HEK293 (cell line): Measurements from ENCODE around the gene RAP1GAP.

Experiments
- CTCF ChIA-PET: fragments of 350-600 bp; formaldehyde crosslinking; extraction: SDS; loops from one replicate; lab custom pipeline; 2021; ENCODE audit warnings: antibody characterized with exemption; lab: Yijun Ruan, JAX
- POLR2A ChIA-PET: fragments of 300-600 bp; formaldehyde crosslinking; extraction: SDS; loops from one replicate; lab custom pipeline; 2020; ENCODE audit warnings: antibody characterized with exemption, inconsistent platforms; lab: Yijun Ruan, JAX
- H3K27ac ChIP-seq: fragments of 200-500 bp; sonication (Bioruptor generic); 2 replicates; pipeline ENCODE4 v1.5.1; 2014; ENCODE audit warnings: low read depth, low read length, control low read depth, inconsistent platforms; ENCODE audit errors: extremely low read depth
- H3K36me3 ChIP-seq, 2 experiments: fragments of 200-500 bp in 1 of 2; sonication (Bioruptor generic) in 1 of 2; 1 replicate in 1 of 2; 2 replicates in 1 of 2; pipeline ENCODE4 v1.5.1; 2014 to 2017; ENCODE audit warnings: inconsistent platforms in 2 of 2, low read length in 2 of 2; ENCODE audit not compliant: control insufficient read depth in 2 of 2, insufficient read depth in 1 of 2
- H3K4me1 ChIP-seq: fragments of 200-500 bp; sonication (Bioruptor generic); 2 replicates; pipeline ENCODE4 v1.5.1; 2014; ENCODE audit warnings: mild to moderate bottlenecking, low read length, inconsistent platforms; ENCODE audit not compliant: control insufficient read depth, insufficient read depth
- H3K4me3 ChIP-seq: 2 replicates; pipeline ENCODE4 v1.5.1; 2011; ENCODE audit warnings: low read depth, mild to moderate bottlenecking, control low read depth, low read length, moderate library complexity
- H3K9me3 ChIP-seq: fragments of 200-500 bp; sonication (Bioruptor generic); 2 replicates; pipeline ENCODE4 v1.5.1; 2014; ENCODE audit warnings: low read depth, low read length, inconsistent platforms; ENCODE audit not compliant: control insufficient read depth, insufficient read depth
- BCL6B ChIP-seq: fragments of 450-650 bp; formaldehyde crosslinking; IDR thresholded peaks from 2 replicates; pipeline ENCODE4 v1.5.1; 2017; ENCODE audit warnings: missing biosample characterization, missing genetic modification characterization
- GLIS1 ChIP-seq: fragments of 450-650 bp; formaldehyde crosslinking; IDR thresholded peaks from 2 replicates; pipeline ENCODE4 v1.5.1; 2016; ENCODE audit warnings: missing biosample characterization, missing genetic modification characterization
- HOXC10 ChIP-seq: sonication (generic); formaldehyde crosslinking; IDR thresholded peaks from 2 replicates; pipeline ENCODE4 v1.8.1; 2023; ENCODE audit warnings: mild to moderate bottlenecking, missing genetic modification reagents
- PATZ1 ChIP-seq: fragments of 450-650 bp; formaldehyde crosslinking; IDR thresholded peaks from 2 replicates; pipeline ENCODE4 v1.5.1; 2016; ENCODE audit warnings: missing biosample characterization, missing genetic modification characterization
- SP7 ChIP-seq: fragments of 450-650 bp; formaldehyde crosslinking; IDR thresholded peaks from 2 replicates; pipeline ENCODE4 v1.5.1; 2016; ENCODE audit warnings: missing biosample characterization, missing genetic modification characterization
- ZBTB8A ChIP-seq: fragments of 450-650 bp; formaldehyde crosslinking; IDR thresholded peaks from 2 replicates; pipeline ENCODE4 v1.5.1; 2016; ENCODE audit warnings: missing biosample characterization, missing genetic modification characterization
- ZIC2 ChIP-seq: fragments of 450-650 bp; formaldehyde crosslinking; IDR thresholded peaks from 2 replicates; pipeline ENCODE4 v1.5.1; 2016; ENCODE audit warnings: missing biosample characterization, missing genetic modification characterization
- ZNF16 ChIP-seq: fragments of 450-650 bp; formaldehyde crosslinking; IDR thresholded peaks from 2 replicates; pipeline ENCODE4 v1.5.1; 2016; ENCODE audit warnings: low read depth, missing biosample characterization, missing genetic modification characterization
- ZNF24 ChIP-seq: fragments of 450-650 bp; formaldehyde crosslinking; IDR thresholded peaks from 2 replicates; pipeline ENCODE4 v1.5.1; 2016; ENCODE audit warnings: missing biosample characterization, missing genetic modification characterization
- ZNF335 ChIP-seq: fragments of 450-650 bp; formaldehyde crosslinking; conservative IDR thresholded peaks from 2 replicates; pipeline ENCODE4 v1.5.1; 2016; ENCODE audit warnings: missing biosample characterization, missing genetic modification characterization
- ZNF510 ChIP-seq: fragments of 450-650 bp; formaldehyde crosslinking; IDR thresholded peaks from 2 replicates; pipeline ENCODE4 v1.5.1; 2018; ENCODE audit warnings: mild to moderate bottlenecking, missing genetic modification characterization, missing biosample characterization; ENCODE audit not compliant: insufficient replicate concordance
- ZNF521 ChIP-seq: fragments of 450-650 bp; formaldehyde crosslinking; IDR thresholded peaks from 2 replicates; pipeline ENCODE4 v1.5.1; 2017; ENCODE audit warnings: missing biosample characterization, mild to moderate bottlenecking, missing genetic modification characterization
- ZNF548 ChIP-seq: fragments of 450-650 bp; formaldehyde crosslinking; IDR thresholded peaks from 2 replicates; pipeline ENCODE4 v1.5.1; 2016; ENCODE audit warnings: missing biosample characterization, missing genetic modification characterization
- ZNF596 ChIP-seq: fragments of 450-650 bp; IDR thresholded peaks from 2 replicates; pipeline ENCODE4 v1.5.0; 2018; ENCODE audit warnings: missing biosample characterization, mild to moderate bottlenecking, missing genetic modification characterization, moderate library complexity
- ZNF660 ChIP-seq: fragments of 450-650 bp; IDR thresholded peaks from 2 replicates; pipeline ENCODE4 v1.5.1; 2018; ENCODE audit warnings: missing biosample characterization, mild to moderate bottlenecking, missing genetic modification characterization
- TF ChIP-seq, protein P1 (sequence below): fragments of 450-650 bp; formaldehyde crosslinking; IDR thresholded peaks from 2 replicates; pipeline ENCODE4 v1.5.1; 2017; ENCODE audit warnings: missing biosample characterization, missing genetic modification characterization
- TF ChIP-seq, protein P2 (sequence below): fragments of 450-650 bp; formaldehyde crosslinking; IDR thresholded peaks from 2 replicates; pipeline ENCODE4 v1.5.1; 2016; ENCODE audit warnings: missing biosample characterization, missing genetic modification characterization

The RAP1GAP gene

DNA sequence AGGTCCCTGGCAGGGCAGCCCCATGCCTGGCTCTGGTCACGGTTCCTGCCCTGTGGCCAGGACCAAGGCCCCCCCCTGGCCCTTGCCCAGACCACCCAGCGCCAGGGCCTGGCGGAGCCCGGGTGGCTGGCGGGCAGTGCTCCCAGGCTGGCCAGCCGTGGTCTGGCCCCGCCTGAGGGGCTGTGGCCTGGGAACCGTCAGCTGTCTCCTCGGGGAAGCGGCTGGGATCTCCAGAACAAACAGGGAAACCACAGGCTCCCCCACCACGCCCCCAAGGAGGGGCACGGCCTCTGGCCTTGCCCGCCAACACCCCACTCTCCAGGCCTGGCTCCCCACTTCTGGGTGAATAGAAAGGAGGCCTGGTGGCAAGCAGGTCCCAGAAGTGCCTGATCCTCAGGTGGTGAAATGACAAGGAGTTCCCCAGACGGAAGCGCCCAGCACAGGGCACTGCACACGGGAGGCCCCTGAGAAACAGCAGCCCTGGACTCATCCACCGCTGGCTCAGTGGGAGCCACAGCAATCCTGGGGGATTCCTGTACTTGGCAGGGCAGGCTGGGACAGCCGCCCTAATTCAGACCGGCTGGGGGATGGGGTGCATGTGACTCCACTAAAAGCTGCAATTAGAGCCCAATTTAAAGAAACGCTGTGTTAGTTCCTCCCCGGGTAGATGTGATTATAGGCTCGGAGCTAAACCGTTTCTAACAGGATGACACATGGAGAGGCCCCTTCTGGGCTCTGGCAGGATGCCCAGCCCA lies 78.9 kb downstream of the RAP1GAP start:
- Histone ChIP-seq H3K9me3 (no peaks in the 10 kb centered on the region), H3K4me1 (no peaks in the 10 kb centered on the region), H3K27ac (no peak overlapping the region), H3K4me3 (no peak overlapping the region), H3K36me3 (no peaks in the 10 kb centered on the region)
- POLR2A ChIA-PET: interaction anchor here (0.6 kb wide), 1 partner anchor 302 kb away, joined by 4 read pairs; no protein-coding TSS in a partner anchor
- CTCF ChIA-PET: no interaction called here
- TF ChIP-seq GLIS1 (tag by site-specific recombination) (peak; percentile 90), HOXC10 (CRISPR knock-in tag) (no peak), ZNF335 (tag by site-specific recombination) (peak; percentile 49; the same call in 1 of the 2 replicates), PATZ1 (tag by site-specific recombination) (0 out of 2 replicates have a peak, but pooled peaks have one; percentile 30), ZNF24 (tag by site-specific recombination) (0 out of 2 replicates have a peak, but pooled peaks have one; percentile 15), ZBTB8A (peak; percentile 61; the same call in 1 of the 2 replicates), ZNF521 (tag by site-specific recombination) (no peak), ZNF660 (tag by site-specific recombination) (0 out of 2 replicates have a peak, but pooled peaks have one; percentile 22), BCL6B (no peak), ZNF510 (tag by site-specific recombination) (no peak), SP7 (peak; percentile 98), ZNF596 (tag by site-specific recombination) (no peak), ZIC2 (tag by site-specific recombination) (peak; percentile 93), ZNF16 (tag by site-specific recombination) (peak; percentile 72; the same call in 1 of the 2 replicates), ZNF548 (tag by site-specific recombination) (no peak)
- TF ChIP-seq, protein P1, sequence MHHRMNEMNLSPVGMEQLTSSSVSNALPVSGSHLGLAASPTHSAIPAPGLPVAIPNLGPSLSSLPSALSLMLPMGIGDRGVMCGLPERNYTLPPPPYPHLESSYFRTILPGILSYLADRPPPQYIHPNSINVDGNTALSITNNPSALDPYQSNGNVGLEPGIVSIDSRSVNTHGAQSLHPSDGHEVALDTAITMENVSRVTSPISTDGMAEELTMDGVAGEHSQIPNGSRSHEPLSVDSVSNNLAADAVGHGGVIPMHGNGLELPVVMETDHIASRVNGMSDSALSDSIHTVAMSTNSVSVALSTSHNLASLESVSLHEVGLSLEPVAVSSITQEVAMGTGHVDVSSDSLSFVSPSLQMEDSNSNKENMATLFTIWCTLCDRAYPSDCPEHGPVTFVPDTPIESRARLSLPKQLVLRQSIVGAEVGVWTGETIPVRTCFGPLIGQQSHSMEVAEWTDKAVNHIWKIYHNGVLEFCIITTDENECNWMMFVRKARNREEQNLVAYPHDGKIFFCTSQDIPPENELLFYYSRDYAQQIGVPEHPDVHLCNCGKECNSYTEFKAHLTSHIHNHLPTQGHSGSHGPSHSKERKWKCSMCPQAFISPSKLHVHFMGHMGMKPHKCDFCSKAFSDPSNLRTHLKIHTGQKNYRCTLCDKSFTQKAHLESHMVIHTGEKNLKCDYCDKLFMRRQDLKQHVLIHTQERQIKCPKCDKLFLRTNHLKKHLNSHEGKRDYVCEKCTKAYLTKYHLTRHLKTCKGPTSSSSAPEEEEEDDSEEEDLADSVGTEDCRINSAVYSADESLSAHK (tag by site-specific recombination): peak; percentile 44; the same call in 1 of the 2 replicates
- TF ChIP-seq, protein P2, sequence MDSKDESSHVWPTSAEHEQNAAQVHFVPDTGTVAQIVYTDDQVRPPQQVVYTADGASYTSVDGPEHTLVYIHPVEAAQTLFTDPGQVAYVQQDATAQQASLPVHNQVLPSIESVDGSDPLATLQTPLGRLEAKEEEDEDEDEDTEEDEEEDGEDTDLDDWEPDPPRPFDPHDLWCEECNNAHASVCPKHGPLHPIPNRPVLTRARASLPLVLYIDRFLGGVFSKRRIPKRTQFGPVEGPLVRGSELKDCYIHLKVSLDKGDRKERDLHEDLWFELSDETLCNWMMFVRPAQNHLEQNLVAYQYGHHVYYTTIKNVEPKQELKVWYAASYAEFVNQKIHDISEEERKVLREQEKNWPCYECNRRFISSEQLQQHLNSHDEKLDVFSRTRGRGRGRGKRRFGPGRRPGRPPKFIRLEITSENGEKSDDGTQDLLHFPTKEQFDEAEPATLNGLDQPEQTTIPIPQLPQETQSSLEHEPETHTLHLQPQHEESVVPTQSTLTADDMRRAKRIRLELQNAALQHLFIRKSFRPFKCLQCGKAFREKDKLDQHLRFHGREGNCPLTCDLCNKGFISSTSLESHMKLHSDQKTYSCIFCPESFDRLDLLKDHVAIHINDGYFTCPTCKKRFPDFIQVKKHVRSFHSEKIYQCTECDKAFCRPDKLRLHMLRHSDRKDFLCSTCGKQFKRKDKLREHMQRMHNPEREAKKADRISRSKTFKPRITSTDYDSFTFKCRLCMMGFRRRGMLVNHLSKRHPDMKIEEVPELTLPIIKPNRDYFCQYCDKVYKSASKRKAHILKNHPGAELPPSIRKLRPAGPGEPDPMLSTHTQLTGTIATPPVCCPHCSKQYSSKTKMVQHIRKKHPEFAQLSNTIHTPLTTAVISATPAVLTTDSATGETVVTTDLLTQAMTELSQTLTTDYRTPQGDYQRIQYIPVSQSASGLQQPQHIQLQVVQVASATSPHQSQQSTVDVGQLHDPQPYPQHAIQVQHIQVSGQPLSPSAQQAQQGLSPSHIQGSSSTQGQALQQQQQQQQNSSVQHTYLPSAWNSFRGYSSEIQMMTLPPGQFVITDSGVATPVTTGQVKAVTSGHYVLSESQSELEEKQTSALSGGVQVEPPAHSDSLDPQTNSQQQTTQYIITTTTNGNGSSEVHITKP: peak; percentile 67; the same call in 1 of the 2 replicates
